Mesenchymal stem cell (in vitro differentiated cells and primary cell): ENCODE measurements around the gene RBP3.

Source experiments
- DNase-seq: peaks from one replicate; pipeline ENCODE4 v3.0.0-alpha.2; 2013
- H2AFZ ChIP-seq: one replicate; pipeline ENCODE4 v1.6.1; 2013; ENCODE audit warnings: low read depth, mild to moderate bottlenecking, control low read depth, inconsistent platforms, low read length, moderate library complexity
- H2AK5ac ChIP-seq: 2 replicates; pipeline ENCODE4 v1.6.1; 2013; ENCODE audit warnings: low read length, moderate library complexity, mild to moderate bottlenecking, inconsistent platforms; ENCODE audit not compliant: severe bottlenecking
- H2BK120ac ChIP-seq: one replicate; pipeline ENCODE4 v1.6.1; 2013; ENCODE audit warnings: low read depth, mild to moderate bottlenecking, inconsistent platforms, low read length, moderate library complexity
- H2BK12ac ChIP-seq, 2 experiments: one replicate each; pipeline ENCODE4 v1.6.1; 2013; ENCODE audit warnings: inconsistent platforms in 2 of 2, low read length in 2 of 2, mild to moderate bottlenecking in 2 of 2, moderate library complexity in 2 of 2, control low read depth in 1 of 2
- H2BK15ac ChIP-seq: one replicate; pipeline ENCODE4 v1.6.1; 2013; ENCODE audit warnings: mild to moderate bottlenecking, low read depth, inconsistent platforms; ENCODE audit not compliant: poor library complexity, severe bottlenecking
- H2BK5ac ChIP-seq: 2 replicates; pipeline ENCODE4 v1.6.1; 2013; ENCODE audit warnings: low read depth, mild to moderate bottlenecking, low read length, control low read depth, inconsistent platforms; ENCODE audit not compliant: poor library complexity, severe bottlenecking
- H3K14ac ChIP-seq, 2 experiments: one replicate each; pipeline ENCODE4 v1.6.1; 2013; ENCODE audit warnings: inconsistent platforms in 2 of 2, low read length in 2 of 2, control low read depth in 1 of 2, mild to moderate bottlenecking in 1 of 2, moderate library complexity in 1 of 2
- H3K18ac ChIP-seq, 2 experiments: one replicate each; pipeline ENCODE4 v1.6.1; 2013; ENCODE audit warnings: inconsistent platforms in 2 of 2, low read length in 2 of 2, control low read depth in 1 of 2, low read depth in 1 of 2, mild to moderate bottlenecking in 1 of 2
- H3K23ac ChIP-seq, 2 experiments: one replicate each; pipeline ENCODE4 v1.6.1; 2013; ENCODE audit warnings: inconsistent platforms in 2 of 2, low read length in 2 of 2, mild to moderate bottlenecking in 2 of 2, moderate library complexity in 2 of 2, control low read depth in 1 of 2
- H3K27ac ChIP-seq: 2 replicates; pipeline ENCODE4 v1.5.1; 2013; ENCODE audit warnings: mild to moderate bottlenecking, moderate library complexity, low read length, control low read depth, inconsistent platforms; ENCODE audit not compliant: poor library complexity, severe bottlenecking
- H3K27me3 ChIP-seq, 2 experiments: 2 replicates each; pipeline versions ENCODE4 v1.6.1 to v1.7.0; 2013; ENCODE audit warnings: low read length in 2 of 2, mild to moderate bottlenecking in 2 of 2, moderate library complexity in 2 of 2, control low read depth in 1 of 2, inconsistent platforms in 1 of 2; ENCODE audit not compliant: control insufficient read depth in 1 of 2, insufficient read depth in 1 of 2
- H3K36me3 ChIP-seq, 2 experiments: 2 replicates each; pipeline versions ENCODE4 v1.6.1 to v1.7.0; 2013; ENCODE audit warnings: low read length in 2 of 2, control low read depth in 1 of 2, inconsistent platforms in 1 of 2, low read depth in 1 of 2, mild to moderate bottlenecking in 1 of 2; ENCODE audit not compliant: insufficient read depth in 2 of 2, control insufficient read depth in 1 of 2
- H3K4ac ChIP-seq, 2 experiments: one replicate each; pipeline ENCODE4 v1.6.1; 2013; ENCODE audit warnings: inconsistent platforms in 2 of 2, low read length in 2 of 2, mild to moderate bottlenecking in 2 of 2, moderate library complexity in 2 of 2, control low read depth in 1 of 2, low read depth in 1 of 2
- H3K4me1 ChIP-seq: 2 replicates; pipeline ENCODE4 v1.6.1; 2013; ENCODE audit warnings: low read depth, low read length, control low read depth; ENCODE audit not compliant: control insufficient read depth, insufficient read depth
- H3K4me2 ChIP-seq: 2 replicates; pipeline ENCODE4 v1.6.1; 2013; ENCODE audit warnings: low read length, mild to moderate bottlenecking, inconsistent platforms; ENCODE audit not compliant: poor library complexity, severe bottlenecking
- H3K4me3 ChIP-seq, 2 experiments: 2 replicates each; pipeline versions ENCODE4 v1.5.1 to v1.7.0; 2013; ENCODE audit warnings: low read length in 2 of 2, mild to moderate bottlenecking in 2 of 2, control low read depth in 1 of 2, low read depth in 1 of 2; ENCODE audit not compliant: insufficient read depth in 1 of 2
- H3K79me1 ChIP-seq: replicated peaks from 2 replicates; pipeline ENCODE4 v1.6.1; 2013; ENCODE audit warnings: mild to moderate bottlenecking, control low read depth, low read length, inconsistent platforms; ENCODE audit not compliant: poor library complexity, severe bottlenecking
- H3K9ac ChIP-seq: 2 replicates; pipeline ENCODE4 v1.7.0; 2013; ENCODE audit warnings: mild to moderate bottlenecking, low read length, moderate library complexity
- H3K9me3 ChIP-seq: 2 replicates; pipeline ENCODE4 v1.7.0; 2013; ENCODE audit warnings: mild to moderate bottlenecking, low read length; ENCODE audit not compliant: control insufficient read depth
- H4K8ac ChIP-seq: one replicate; pipeline ENCODE4 v1.6.1; 2013; ENCODE audit warnings: inconsistent platforms, mild to moderate bottlenecking, low read length, moderate library complexity
- H4K91ac ChIP-seq: one replicate; pipeline ENCODE4 v1.6.1; 2013; ENCODE audit warnings: mild to moderate bottlenecking, low read length, inconsistent platforms
- WGBS: methylation state at CpG from one replicate; pipeline ENCODE4 v1.1.7; 2013; ENCODE audit warnings: mixed read lengths; 5-methylcytosine and 5-hydroxymethylcytosine counted together

RBP3 gene

GRCh38 chr10:47357911-47358310 lies 9.7 kb downstream of the RBP3 start:
- H3K4me2 ChIP-seq = no peak overlapping the region
- H3K14ac ChIP-seq = no peak overlapping the region
- H3K9me3 ChIP-seq = no peaks in the 10 kb centered on the region
- H3K4me1 ChIP-seq = peaks cover 5% of the 10 kb centered on the region
- no peaks in the 10 kb centered on the region for H3K36me3 ChIP-seq
- H3K27ac ChIP-seq = no peak overlapping the region
- H4K91ac ChIP-seq = no peak overlapping the region
- H2AK5ac ChIP-seq = no peak overlapping the region
- no peak overlapping the region for H3K18ac ChIP-seq
- no peak overlapping the region for H2AFZ ChIP-seq
- no peak overlapping the region for H2BK12ac ChIP-seq
- H2BK120ac ChIP-seq = no peak overlapping the region
- no peak overlapping the region for H3K4me3 ChIP-seq
- H2BK5ac ChIP-seq = no peak overlapping the region
- H3K23ac ChIP-seq = no peak overlapping the region
- 96% methylated on average over 3 of the region's 3 CpGs for WGBS
- DNase-seq = no peak
- H3K9ac ChIP-seq = no peak overlapping the region
- H3K27me3 ChIP-seq = peaks cover under 1 to 17% of the 10 kb centered on the region in 2 experiments
- no peaks in the 10 kb centered on the region for H3K79me1 ChIP-seq
- H2BK15ac ChIP-seq = no peak overlapping the region
- no peak overlapping the region for H4K8ac ChIP-seq
- H3K4ac ChIP-seq = no peak overlapping the region

- 63% methylated on average over 2 of the region's 3 CpGs for WGBS
- no peak overlapping the region for H2BK5ac ChIP-seq
- no peak overlapping the region for H2BK15ac ChIP-seq
Measured at GRCh38 chr10:47358457-47358856, 10.3 kb downstream of the RBP3 start.

GRCh38 chr10:47359101-47359500 lies 10.9 kb downstream of the RBP3 start:
- H4K91ac ChIP-seq = no peak overlapping the region
- 93% methylated on average over 2 of the region's 2 CpGs for WGBS

More at GRCh38 chr10:47358457-47358856, 10.3 kb downstream of the RBP3 start:
- H3K27me3 ChIP-seq = peaks cover 0 to 14% of the 10 kb centered on the region in 2 experiments
- H3K36me3 ChIP-seq = no peaks in the 10 kb centered on the region
- no peak overlapping the region for H3K4me3 ChIP-seq
- no peak overlapping the region for H2AFZ ChIP-seq
- no peak overlapping the region for H3K9ac ChIP-seq
- H3K18ac ChIP-seq = no peak overlapping the region
- H2BK120ac ChIP-seq = no peak overlapping the region
- H3K4ac ChIP-seq = no peak overlapping the region
- no peaks in the 10 kb centered on the region for H3K9me3 ChIP-seq
- no peak overlapping the region for H2BK12ac ChIP-seq
- no peak for DNase-seq
- no peak overlapping the region for H4K91ac ChIP-seq
- H3K4me1 ChIP-seq = peaks cover 5% of the 10 kb centered on the region
- H3K23ac ChIP-seq = no peak overlapping the region
- no peak overlapping the region for H3K4me2 ChIP-seq
- no peak overlapping the region for H3K14ac ChIP-seq
- no peak overlapping the region for H2AK5ac ChIP-seq
- no peak overlapping the region for H4K8ac ChIP-seq
- H3K27ac ChIP-seq = no peak overlapping the region
- no peaks in the 10 kb centered on the region for H3K79me1 ChIP-seq

GRCh38 chr10:47359626-47360418 lies 11.7 kb downstream of the RBP3 start:
- no peak overlapping the region for H2AFZ ChIP-seq
- H3K14ac ChIP-seq = no peak overlapping the region
- no peak overlapping the region for H4K91ac ChIP-seq
- no peak overlapping the region for H3K4me2 ChIP-seq
- peaks cover 0 to 22% of the 10 kb centered on the region in 2 experiments for H3K27me3 ChIP-seq
- no peak overlapping the region for H2AK5ac ChIP-seq
- no peaks in the 10 kb centered on the region for H3K9me3 ChIP-seq
- no peak overlapping the region for H4K8ac ChIP-seq
- H3K4ac ChIP-seq = no peak overlapping the region
- peaks cover 5% of the 10 kb centered on the region for H3K4me1 ChIP-seq
- no peak overlapping the region for H2BK5ac ChIP-seq
- DNase-seq = no peak
- 77% methylated on average over 4 of the region's 4 CpGs for WGBS
- H3K27ac ChIP-seq = no peak overlapping the region
- no peak overlapping the region for H3K18ac ChIP-seq
- no peaks in the 10 kb centered on the region for H3K36me3 ChIP-seq
- H2BK12ac ChIP-seq = no peak overlapping the region
- no peak overlapping the region for H3K23ac ChIP-seq
- H2BK120ac ChIP-seq = no peak overlapping the region
- H3K9ac ChIP-seq = no peak overlapping the region
- H2BK15ac ChIP-seq = no peak overlapping the region
- no peaks in the 10 kb centered on the region for H3K79me1 ChIP-seq
- H3K4me3 ChIP-seq = no peak overlapping the region

More at GRCh38 chr10:47359101-47359500, 10.9 kb downstream of the RBP3 start:
- peak overlapping the region; percentile 21 for H4K8ac ChIP-seq
- peaks cover 5% of the 10 kb centered on the region for H3K4me1 ChIP-seq
- no peak overlapping the region for H3K14ac ChIP-seq
- no peak overlapping the region for H2BK12ac ChIP-seq
- no peak overlapping the region for H2AK5ac ChIP-seq
- H3K27ac ChIP-seq = no peak overlapping the region
- no peak overlapping the region for H3K4me2 ChIP-seq
- no peak overlapping the region for H2BK120ac ChIP-seq
- H3K18ac ChIP-seq = no peak overlapping the region
- peaks cover 0 to 14% of the 10 kb centered on the region in 2 experiments for H3K27me3 ChIP-seq
- no peaks in the 10 kb centered on the region for H3K79me1 ChIP-seq
- H2BK15ac ChIP-seq = no peak overlapping the region
- no peak overlapping the region for H3K9ac ChIP-seq
- H2AFZ ChIP-seq = no peak overlapping the region
- H3K9me3 ChIP-seq = no peaks in the 10 kb centered on the region
- no peak overlapping the region for H3K4ac ChIP-seq
- no peaks in the 10 kb centered on the region for H3K36me3 ChIP-seq
- no peak for DNase-seq
- H3K4me3 ChIP-seq = no peak overlapping the region
- H2BK5ac ChIP-seq = no peak overlapping the region
- no peak overlapping the region for H3K23ac ChIP-seq
